Measurements from ENCODE around the gene COX18.

COX18 gene

GRCh38 chr4:73051625-73052024 lies 17.9 kb downstream of the COX18 start:
- no peak for DNase-seq

GRCh38 chr4:73045879-73046278 lies 23.6 kb downstream of the COX18 start:
- DNase-seq = no peak

GRCh38 chr4:73037057-73037456 lies 32.5 kb downstream of the COX18 start:
- no peak for DNase-seq

- DNase-seq = no peak
Measured at GRCh38 chr4:73036123-73036522, 33.4 kb downstream of the COX18 start.

GRCh38 chr4:73034896-73035295 lies 34.6 kb downstream of the COX18 start:
- DNase-seq = no peak

- no peak for DNase-seq
Measured at GRCh38 chr4:73028621-73029020, 40.9 kb downstream of the COX18 start.

GRCh38 chr4:73021634-73022033 lies 47.9 kb downstream of the COX18 start:
- peak; percentile 45 for DNase-seq

- DNase-seq = no peak
Measured at GRCh38 chr4:73019462-73020047, 50.0 kb downstream of the COX18 start.

GRCh38 chr4:73018595-73018994 lies 50.9 kb downstream of the COX18 start:
- DNase-seq = no peak

GRCh38 chr4:73013310-73013709 lies 56.2 kb downstream of the COX18 start:
- DNase-seq = no peak

- no peak for DNase-seq
Measured at GRCh38 chr4:73012673-73013072, 56.8 kb downstream of the COX18 start.

- DNase-seq = no peak
Measured at GRCh38 chr4:73011629-73011985, 57.9 kb downstream of the COX18 start.

GRCh38 chr4:73010789-73011628 lies 58.5 kb downstream of the COX18 start:
- no peak for DNase-seq

GRCh38 chr4:73007526-73008100 lies 61.9 kb downstream of the COX18 start:
- DNase-seq = no peak

- no peak for DNase-seq
Measured at GRCh38 chr4:73006286-73006990, 63.1 kb downstream of the COX18 start.

- DNase-seq = no peak
Measured at GRCh38 chr4:73005514-73005913, 64.0 kb downstream of the COX18 start.

Data from NCI-H226 (cell line).